Osteoblast (primary cell): ENCODE measurements around the gene LYRM1. TPM values are rescaled to one million over a fixed set of nuclear protein-coding genes. Genes with fewer than 3 reads are reported as not detected.
A peak's percentile ranks its signal among the peaks of the same experiment; 100 is the strongest.

ENCODE experiments used
- DNase-seq: peaks from one replicate; pipeline ENCODE4 v3.0.0; 2011; ENCODE audit warnings: low spot score, mixed read lengths; ENCODE audit not compliant: insufficient read length; ENCODE audit errors: missing footprints
- H2AFZ ChIP-seq: 2 replicates; pipeline ENCODE4 v1.6.0; 2011; ENCODE audit warnings: mild to moderate bottlenecking, low read length
- H3K27ac ChIP-seq: 2 replicates; pipeline ENCODE4 v1.5.1; 2011; ENCODE audit warnings: mild to moderate bottlenecking, low read depth, low read length, moderate library complexity
- H3K27me3 ChIP-seq: 2 replicates; pipeline ENCODE4 v1.6.0; 2012; ENCODE audit warnings: mild to moderate bottlenecking, control low read depth, inconsistent platforms, low read length, moderate library complexity; ENCODE audit not compliant: insufficient read depth
- H3K36me3 ChIP-seq: 2 replicates; pipeline ENCODE4 v1.5.1; 2011; ENCODE audit warnings: mild to moderate bottlenecking, low read length, control low read depth, moderate library complexity; ENCODE audit not compliant: insufficient read depth
- H3K4me1 ChIP-seq: 2 replicates; pipeline ENCODE4 v1.5.1; 2011; ENCODE audit warnings: mild to moderate bottlenecking, low read length, control low read depth, moderate library complexity; ENCODE audit not compliant: insufficient read depth
- H3K4me2 ChIP-seq: 2 replicates; pipeline ENCODE4 v1.6.0; 2011; ENCODE audit warnings: mild to moderate bottlenecking, low read length; ENCODE audit not compliant: insufficient read depth
- H3K4me3 ChIP-seq: fragments of 200-600 bp; sonication (generic); 3 replicates; pipeline ENCODE4 v1.5.1; 2012; ENCODE audit warnings: mild to moderate bottlenecking, low read length, inconsistent platforms; ENCODE audit not compliant: insufficient read depth
- H3K79me2 ChIP-seq: 2 replicates; pipeline ENCODE4 v1.6.0; 2012; ENCODE audit warnings: mild to moderate bottlenecking, low read length, control low read depth, inconsistent platforms; ENCODE audit not compliant: insufficient read depth
- H3K9me3 ChIP-seq: 2 replicates; pipeline ENCODE4 v1.5.1; 2011; ENCODE audit warnings: low read depth, low read length, control low read depth
- H4K20me1 ChIP-seq: 2 replicates; pipeline ENCODE4 v1.6.0; 2012; ENCODE audit warnings: mild to moderate bottlenecking, low read length, control low read depth; ENCODE audit not compliant: insufficient read depth
- CTCF ChIP-seq: IDR thresholded peaks from 2 replicates; pipeline ENCODE4 v1.5.1; 2011; ENCODE audit warnings: mild to moderate bottlenecking, low read depth, low read length, moderate library complexity; ENCODE audit errors: extremely low read depth
- total RNA-seq: library from RNA; depleted of rRNA; stranded (reverse); fragments of >200 nt; gene quantifications from 2 replicates; pipeline ENCODE4 v1.2.3, GENCODE V29; 2012

The LYRM1 gene
- total RNA-seq, 1 donor: 44.9 TPM

GRCh38 chr16:20905576-20905975 is 5.0 kb downstream of the LYRM1 start:
- no peak for TF ChIP-seq CTCF
- Histone ChIP-seq H3K27me3 (no peaks in the 10 kb centered on the region), H3K79me2 (peaks cover 36% of the 10 kb centered on the region), H3K4me1 (peaks cover 66% of the 10 kb centered on the region), H3K9me3 (no peaks in the 10 kb centered on the region), H3K4me2 (peak overlapping the region; percentile 69), H3K36me3 (no peaks in the 10 kb centered on the region), H3K27ac (peak overlapping the region; percentile 90), H2AFZ (no peak overlapping the region), H3K4me3 (peak overlapping the region; percentile 10), H4K20me1 (no peaks in the 10 kb centered on the region)
- no peak for DNase-seq

GRCh38 chr16:20906341-20907255 is 6.0 kb downstream of the LYRM1 start:
- H3K4me1 ChIP-seq: peaks cover 70% of the 10 kb centered on the region
- no peaks in the 10 kb centered on the region for H3K36me3 ChIP-seq
- H3K4me2 ChIP-seq: peak overlapping the region; percentile 67
- no peak for TF ChIP-seq CTCF
- no peaks in the 10 kb centered on the region for H3K9me3 ChIP-seq
- H2AFZ ChIP-seq: no peak overlapping the region
- no peaks in the 10 kb centered on the region for H3K27me3 ChIP-seq
- H3K4me3 ChIP-seq: peak overlapping the region; percentile 12
- H3K27ac ChIP-seq: peak overlapping the region; percentile 90
- peaks cover 28% of the 10 kb centered on the region for H3K79me2 ChIP-seq
- no peaks in the 10 kb centered on the region for H4K20me1 ChIP-seq
- DNase-seq: peak; percentile 78

- no peak for TF ChIP-seq CTCF
- Histone ChIP-seq H3K27ac (peak overlapping the region; percentile 81), H3K27me3 (no peaks in the 10 kb centered on the region), H3K4me2 (peak overlapping the region; percentile 52), H2AFZ (no peak overlapping the region), H3K4me1 (peaks cover 59% of the 10 kb centered on the region), H4K20me1 (no peaks in the 10 kb centered on the region), H3K36me3 (no peaks in the 10 kb centered on the region), H3K79me2 (peaks cover 6% of the 10 kb centered on the region), H3K4me3 (no peak overlapping the region), H3K9me3 (no peaks in the 10 kb centered on the region)
- DNase-seq: peak; percentile 66
Measured at GRCh38 chr16:20910781-20911321, 10.3 kb downstream of the LYRM1 start.

GRCh38 chr16:20911361-20911760 is 10.8 kb downstream of the LYRM1 start:
- no peak for DNase-seq
- TF ChIP-seq CTCF: no peak
- Histone ChIP-seq H3K27ac (peak overlapping the region; percentile 81), H3K9me3 (no peaks in the 10 kb centered on the region), H3K36me3 (no peaks in the 10 kb centered on the region), H3K4me2 (peak overlapping the region; percentile 52), H3K4me3 (no peak overlapping the region), H3K27me3 (no peaks in the 10 kb centered on the region), H3K4me1 (peaks cover 53% of the 10 kb centered on the region), H3K79me2 (peaks cover 6% of the 10 kb centered on the region), H4K20me1 (no peaks in the 10 kb centered on the region), H2AFZ (no peak overlapping the region)
